Body of pancreas (tissue), 4 donors: Measurements from ENCODE around the gene RILPL2.

Source experiments
- POLR2A ChIP-seq, 3 donors: fragments of 450-650 bp; IDR thresholded peaks; one replicate each; pipeline ENCODE4 v1.6.1; 2016; ENCODE audit warnings: antibody characterized with exemption in 3 of 3, mild to moderate bottlenecking in 2 of 3
- TF ChIP-seq, protein P1 (sequence below), 7 experiments: fragments of 450-650 bp in 4 of 7; fragments of 200-600 bp in 3 of 7; sonication (generic) in 3 of 7; IDR thresholded peaks; one replicate each; pipeline ENCODE4 v1.5.1; 2016 to 2019; ENCODE audit warnings: antibody characterized with exemption in 7 of 7

DNA sequence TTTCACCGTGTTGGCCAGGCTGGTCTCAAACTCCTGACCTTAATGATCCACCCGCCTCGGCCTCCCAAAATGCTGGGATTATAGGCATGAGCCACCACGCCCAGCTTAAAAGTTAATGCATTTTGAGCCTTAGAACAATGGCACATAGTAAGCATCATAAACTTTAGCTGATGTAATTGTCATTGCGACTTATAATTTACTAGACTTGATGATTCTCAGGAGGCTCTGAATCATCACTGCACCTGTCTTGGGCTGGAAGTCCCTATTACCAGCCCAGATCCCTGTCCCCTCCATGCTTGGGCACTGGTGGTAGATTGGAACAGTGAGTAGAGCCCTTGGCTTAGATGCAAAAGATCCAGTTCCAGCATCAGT lies 26.5 kb downstream of the RILPL2 start:
- TF ChIP-seq, protein P1, sequence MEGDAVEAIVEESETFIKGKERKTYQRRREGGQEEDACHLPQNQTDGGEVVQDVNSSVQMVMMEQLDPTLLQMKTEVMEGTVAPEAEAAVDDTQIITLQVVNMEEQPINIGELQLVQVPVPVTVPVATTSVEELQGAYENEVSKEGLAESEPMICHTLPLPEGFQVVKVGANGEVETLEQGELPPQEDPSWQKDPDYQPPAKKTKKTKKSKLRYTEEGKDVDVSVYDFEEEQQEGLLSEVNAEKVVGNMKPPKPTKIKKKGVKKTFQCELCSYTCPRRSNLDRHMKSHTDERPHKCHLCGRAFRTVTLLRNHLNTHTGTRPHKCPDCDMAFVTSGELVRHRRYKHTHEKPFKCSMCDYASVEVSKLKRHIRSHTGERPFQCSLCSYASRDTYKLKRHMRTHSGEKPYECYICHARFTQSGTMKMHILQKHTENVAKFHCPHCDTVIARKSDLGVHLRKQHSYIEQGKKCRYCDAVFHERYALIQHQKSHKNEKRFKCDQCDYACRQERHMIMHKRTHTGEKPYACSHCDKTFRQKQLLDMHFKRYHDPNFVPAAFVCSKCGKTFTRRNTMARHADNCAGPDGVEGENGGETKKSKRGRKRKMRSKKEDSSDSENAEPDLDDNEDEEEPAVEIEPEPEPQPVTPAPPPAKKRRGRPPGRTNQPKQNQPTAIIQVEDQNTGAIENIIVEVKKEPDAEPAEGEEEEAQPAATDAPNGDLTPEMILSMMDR (IDR thresholded peaks at IDR 0.05) = no peak
- no peak for TF ChIP-seq POLR2A (IDR thresholded peaks at IDR 0.05)
